HUES48 (cell line): ENCODE results near the gene MDP1.
"Not testable (repeated sequence)": the region's sequence is repeated elsewhere in the genome, so short reads cannot be mapped to it uniquely, and the experiment has no call there.

Experiments used
- H3K27ac ChIP-seq: one replicate; pipeline ENCODE4 v1.7.0; 2013; ENCODE audit warnings: low read depth, low read length, inconsistent platforms
- H3K27me3 ChIP-seq: 2 replicates; pipeline ENCODE4 v1.6.1; 2013; ENCODE audit warnings: mild to moderate bottlenecking, low read length; ENCODE audit not compliant: control insufficient read depth, insufficient read depth
- H3K36me3 ChIP-seq: 2 replicates; pipeline ENCODE4 v1.6.1; 2013; ENCODE audit warnings: low read length; ENCODE audit not compliant: control insufficient read depth, insufficient read depth
- H3K4me1 ChIP-seq: 2 replicates; pipeline ENCODE4 v1.6.1; 2013; ENCODE audit warnings: mild to moderate bottlenecking, low read length; ENCODE audit not compliant: control insufficient read depth, insufficient read depth
- H3K4me3 ChIP-seq: 2 replicates; pipeline ENCODE4 v1.5.1; 2013; ENCODE audit warnings: mild to moderate bottlenecking, low read depth, low read length
- H3K9ac ChIP-seq: 2 replicates; pipeline ENCODE4 v1.6.1; 2013; ENCODE audit warnings: mild to moderate bottlenecking, low read depth, low read length, moderate library complexity
- H3K9me3 ChIP-seq: 2 replicates; pipeline ENCODE4 v1.6.1; 2013; ENCODE audit warnings: low read length; ENCODE audit not compliant: control insufficient read depth, insufficient read depth

The MDP1 gene

GRCh38 chr14:24249230-24250021 is 33.6 kb upstream of the MDP1 start:
- no peak overlapping the region for H3K27ac ChIP-seq
- no peaks in the 10 kb centered on the region for H3K36me3 ChIP-seq
- no peaks in the 10 kb centered on the region for H3K27me3 ChIP-seq
- no peak overlapping the region for H3K4me3 ChIP-seq
- no peak overlapping the region for H3K9ac ChIP-seq
- H3K4me1 ChIP-seq = no peaks in the 10 kb centered on the region
- no peaks in the 10 kb centered on the region for H3K9me3 ChIP-seq

DNA sequence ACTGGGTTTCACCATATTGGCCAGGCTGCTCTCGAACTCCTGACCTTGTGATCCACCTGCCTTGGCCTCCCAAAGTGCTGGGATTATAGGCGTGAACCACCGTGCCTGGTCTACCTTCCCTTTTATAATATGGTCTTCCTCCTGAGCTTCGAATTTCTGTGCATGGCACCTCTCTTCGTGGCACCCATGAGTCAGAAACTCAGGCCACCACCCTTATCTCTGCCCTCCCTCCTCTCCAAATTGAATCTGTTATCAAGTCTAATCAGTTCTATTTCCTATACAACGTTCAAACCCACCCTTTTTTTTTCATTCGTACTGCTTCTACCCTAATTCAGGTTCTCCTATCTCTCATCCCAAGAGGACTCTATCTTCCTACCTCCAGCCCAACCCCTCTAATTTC is 31.6 kb upstream of the MDP1 start:
- no peaks in the 10 kb centered on the region for H3K36me3 ChIP-seq
- H3K27ac ChIP-seq = no peak overlapping the region
- no peaks in the 10 kb centered on the region for H3K9me3 ChIP-seq
- no peak overlapping the region for H3K9ac ChIP-seq
- H3K4me1 ChIP-seq = peaks cover 3% of the 10 kb centered on the region; the same call in 1 of the 2 replicates
- no peak overlapping the region for H3K4me3 ChIP-seq
- no peaks in the 10 kb centered on the region for H3K27me3 ChIP-seq

GRCh38 chr14:24246765-24247212 is 30.9 kb upstream of the MDP1 start:
- Histone ChIP-seq H3K4me3 (no peak overlapping the region), H3K9ac (no peak overlapping the region), H3K36me3 (no peaks in the 10 kb centered on the region), H3K4me1 (peaks cover 3% of the 10 kb centered on the region; the same call in 1 of the 2 replicates), H3K27me3 (no peaks in the 10 kb centered on the region), H3K27ac (no peak overlapping the region), H3K9me3 (no peaks in the 10 kb centered on the region)

GRCh38 chr14:24245350-24245749 is 29.5 kb upstream of the MDP1 start:
- not testable (repeated sequence) for H3K4me3 ChIP-seq, H3K27ac ChIP-seq, H3K36me3 ChIP-seq, H3K9ac ChIP-seq, H3K9me3 ChIP-seq, H3K27me3 ChIP-seq, H3K4me1 ChIP-seq

DNA sequence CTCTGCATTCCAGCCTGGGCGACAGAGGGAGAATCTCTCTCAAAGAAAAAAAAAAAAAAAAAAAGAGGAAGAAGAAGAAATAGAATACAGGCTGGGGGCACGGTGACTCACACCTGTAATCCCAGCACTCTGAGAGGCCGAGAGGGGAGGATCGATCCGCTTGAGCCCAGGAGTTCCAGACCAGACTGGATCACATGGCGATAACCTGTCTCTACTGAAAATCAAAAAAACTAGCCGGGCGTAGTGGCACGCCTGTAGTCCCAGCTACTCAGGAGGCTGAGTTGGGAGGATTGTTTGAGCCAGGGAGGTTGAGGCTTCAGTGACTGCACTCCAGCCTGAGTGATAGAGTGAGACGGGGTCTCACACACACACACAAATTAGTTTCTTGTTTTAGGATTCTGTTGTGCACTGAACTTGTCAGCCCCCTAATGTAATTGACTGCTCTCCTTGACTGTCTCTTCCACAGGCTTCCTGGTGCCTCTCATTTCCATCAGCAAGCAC is 27.5 kb upstream of the MDP1 start:
- peak overlapping the region; percentile 97 for H3K4me3 ChIP-seq
- H3K9ac ChIP-seq = no peak overlapping the region
- no peaks in the 10 kb centered on the region for H3K27me3 ChIP-seq
- H3K36me3 ChIP-seq = peaks cover 28% of the 10 kb centered on the region
- H3K27ac ChIP-seq = peak overlapping the region; percentile 96
- H3K4me1 ChIP-seq = peaks cover 3% of the 10 kb centered on the region; the same call in 1 of the 2 replicates
- no peaks in the 10 kb centered on the region for H3K9me3 ChIP-seq

DNA sequence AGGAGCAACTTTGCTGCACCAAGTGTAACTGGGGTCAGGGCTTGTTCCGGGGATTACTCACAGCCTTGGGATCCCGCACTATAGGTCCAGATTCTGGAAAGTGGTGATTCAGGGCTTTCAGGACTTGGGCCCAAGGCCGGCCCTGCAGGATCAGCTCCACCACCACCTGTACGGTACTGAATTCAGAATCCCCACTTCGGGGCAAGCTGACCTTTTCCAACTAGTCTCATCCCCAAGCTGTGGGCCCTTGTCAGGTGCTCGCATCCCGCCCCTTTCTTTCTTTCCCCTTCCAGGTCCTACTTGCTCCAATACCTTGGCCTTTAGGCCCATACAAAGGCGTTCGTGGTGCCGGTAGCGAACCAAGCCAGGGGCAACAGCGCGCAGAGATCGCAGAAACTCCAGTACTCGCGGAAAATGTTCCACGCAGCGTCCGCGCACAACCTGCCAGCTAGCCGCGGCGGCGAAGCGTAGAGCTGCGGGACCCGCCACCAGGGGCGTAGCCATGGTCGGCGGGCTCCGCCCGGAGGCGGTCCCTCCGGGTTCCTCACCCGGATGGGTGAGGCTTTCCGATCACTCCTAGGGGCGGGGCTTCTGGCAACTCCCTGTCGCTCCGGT is 26.1 kb upstream of the MDP1 start:
- H3K4me1 ChIP-seq = peaks cover 3% of the 10 kb centered on the region; the same call in 1 of the 2 replicates
- no peaks in the 10 kb centered on the region for H3K9me3 ChIP-seq
- no peaks in the 10 kb centered on the region for H3K27me3 ChIP-seq
- H3K4me3 ChIP-seq = peak overlapping the region; percentile 97
- H3K27ac ChIP-seq = peak overlapping the region; percentile 96
- H3K9ac ChIP-seq = peak overlapping the region; percentile 78
- peaks cover 43% of the 10 kb centered on the region for H3K36me3 ChIP-seq

- no peak overlapping the region for H3K9ac ChIP-seq
- H3K4me3 ChIP-seq = no peak overlapping the region
- H3K27me3 ChIP-seq = no peaks in the 10 kb centered on the region
- H3K36me3 ChIP-seq = peaks cover 59% of the 10 kb centered on the region
- no peak overlapping the region for H3K27ac ChIP-seq
- peaks cover 3% of the 10 kb centered on the region; the same call in 1 of the 2 replicates for H3K4me1 ChIP-seq
- H3K9me3 ChIP-seq = no peaks in the 10 kb centered on the region
Measured at GRCh38 chr14:24240110-24240918, 24.4 kb upstream of the MDP1 start.

DNA sequence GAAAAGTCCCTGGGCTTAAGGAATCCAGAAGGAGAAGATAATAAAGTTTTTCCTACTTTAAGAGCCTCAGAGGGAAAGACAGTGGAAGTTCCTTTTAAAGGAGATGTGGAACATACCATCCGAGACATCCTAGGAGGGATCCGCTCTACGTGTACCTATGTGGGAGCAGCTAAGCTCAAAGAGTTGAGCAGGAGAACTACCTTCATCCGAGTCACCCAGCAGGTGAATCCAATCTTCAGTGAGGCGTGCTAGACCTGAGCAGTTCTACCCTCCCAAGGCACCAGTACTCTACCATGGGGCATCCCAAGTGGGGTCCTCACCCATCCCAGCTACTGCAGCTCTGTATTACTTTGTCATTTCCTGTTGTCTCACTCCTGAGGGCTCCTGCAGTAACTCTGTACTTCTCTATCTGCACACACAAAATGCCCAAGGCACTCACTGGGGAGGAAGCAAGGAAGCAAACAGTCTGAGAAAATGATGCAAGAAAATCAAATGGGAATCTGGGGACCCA is 22.7 kb upstream of the MDP1 start:
- Histone ChIP-seq H3K27ac (no peak overlapping the region), H3K4me3 (no peak overlapping the region), H3K9me3 (no peaks in the 10 kb centered on the region), H3K36me3 (peaks cover 72% of the 10 kb centered on the region), H3K4me1 (peaks cover 4% of the 10 kb centered on the region), H3K27me3 (no peaks in the 10 kb centered on the region), H3K9ac (no peak overlapping the region)

- no peak overlapping the region for H3K9ac ChIP-seq
- H3K9me3 ChIP-seq = no peaks in the 10 kb centered on the region
- no peaks in the 10 kb centered on the region for H3K27me3 ChIP-seq
- H3K4me1 ChIP-seq = peaks cover 7% of the 10 kb centered on the region
- peaks cover 72% of the 10 kb centered on the region for H3K36me3 ChIP-seq
- no peak overlapping the region for H3K4me3 ChIP-seq
- no peak overlapping the region for H3K27ac ChIP-seq
Measured at GRCh38 chr14:24238123-24238522, 22.3 kb upstream of the MDP1 start.

GRCh38 chr14:24237463-24237955 is 21.6 kb upstream of the MDP1 start:
- peaks cover 72% of the 10 kb centered on the region for H3K36me3 ChIP-seq
- H3K27ac ChIP-seq = no peak overlapping the region
- no peak overlapping the region for H3K9ac ChIP-seq
- H3K4me3 ChIP-seq = no peak overlapping the region
- no peaks in the 10 kb centered on the region for H3K9me3 ChIP-seq
- H3K27me3 ChIP-seq = no peaks in the 10 kb centered on the region
- peaks cover 7% of the 10 kb centered on the region for H3K4me1 ChIP-seq
